GM18909 (cell line): Measurements from ENCODE around the gene CHD8.

Source experiments
- ATAC-seq: cut with Tn5 transposase; IDR thresholded peaks from one replicate; pipeline ENCODE4 v1.9.1; 2021; ENCODE audit warnings: mild to moderate bottlenecking; ENCODE audit not compliant: unreplicated experiment, poor library complexity

Gene CHD8

GRCh38 chr14:21437063-21437901 lies 18.6 kb downstream of the CHD8 start:
- ATAC-seq, result peak; percentile 98

- no peak for ATAC-seq
Measured at GRCh38 chr14:21436567-21437062, 19.3 kb downstream of the CHD8 start.

- ATAC-seq, result no peak
Measured at GRCh38 chr14:21431126-21431525, 24.8 kb downstream of the CHD8 start.

- no peak for ATAC-seq
Measured at GRCh38 chr14:21428930-21429329, 27.0 kb downstream of the CHD8 start.

- ATAC-seq, result no peak
Measured at GRCh38 chr14:21426692-21427091, 29.2 kb downstream of the CHD8 start.

- no peak for ATAC-seq
Measured at GRCh38 chr14:21419528-21419927, 36.4 kb downstream of the CHD8 start.

- ATAC-seq, result no peak
Measured at GRCh38 chr14:21415329-21415728, 40.6 kb downstream of the CHD8 start.

GRCh38 chr14:21414137-21414631 lies 41.7 kb downstream of the CHD8 start:
- no peak for ATAC-seq

- ATAC-seq, result no peak
Measured at GRCh38 chr14:21408147-21408546, 47.8 kb downstream of the CHD8 start.

GRCh38 chr14:21406213-21406612 lies 49.7 kb downstream of the CHD8 start:
- no peak for ATAC-seq

- no peak for ATAC-seq
Measured at GRCh38 chr14:21405097-21405496, 50.8 kb downstream of the CHD8 start.

GRCh38 chr14:21399311-21399870 lies 56.5 kb downstream of the CHD8 start:
- ATAC-seq, result no peak

- no peak for ATAC-seq
Measured at GRCh38 chr14:21398901-21399300, 57.0 kb downstream of the CHD8 start.

- ATAC-seq, result no peak
Measured at GRCh38 chr14:21395450-21395849, 60.5 kb downstream of the CHD8 start.

- ATAC-seq, result peak; percentile 30
Measured at GRCh38 chr14:21385188-21385904, 70.6 kb downstream of the CHD8 start.

- ATAC-seq, result peak; percentile 34
Measured at GRCh38 chr14:21384494-21384851, 71.5 kb downstream of the CHD8 start.

GRCh38 chr14:21383848-21384493 lies 72.0 kb downstream of the CHD8 start, which contains the start of gene SUPT16H:
SUPT16H (minus strand) TSS chr14:21384019; CDS start chr14:21383927, 92 bp downstream.
- peak; percentile 94 for ATAC-seq

GRCh38 chr14:21382886-21383847 lies 72.8 kb downstream of the CHD8 start:
- peak; percentile 28 for ATAC-seq

- ATAC-seq, result no peak
Measured at GRCh38 chr14:21382095-21382494, 73.8 kb downstream of the CHD8 start.
